Gastroesophageal sphincter (tissue), 3 donors: ENCODE measurements around the gene MARS1.

Experiments
- EP300 ChIP-seq: sonication (generic); formaldehyde crosslinking; IDR thresholded peaks from one replicate; pipeline ENCODE4 v1.6.1; 2017; ENCODE audit warnings: antibody characterized with exemption, mild to moderate bottlenecking
- POLR2A ChIP-seq, 2 donors: fragments of 450-650 bp; IDR thresholded peaks; one replicate each; pipeline ENCODE4 v1.6.1; 2017; ENCODE audit warnings: antibody characterized with exemption in 2 of 2, mild to moderate bottlenecking in 2 of 2, moderate library complexity in 1 of 2
- POLR2AphosphoS5 ChIP-seq: sonication (generic); formaldehyde crosslinking; IDR thresholded peaks from one replicate; pipeline ENCODE4 v1.6.1; 2017; ENCODE audit warnings: antibody characterized with exemption
- TF ChIP-seq, protein P1 (sequence below), 4 experiments: fragments of 200-600 bp in 2 of 4; fragments of 450-650 bp in 2 of 4; sonication (generic) in 1 of 4; IDR thresholded peaks; one replicate each; pipeline ENCODE4 v1.5.1; 2017 to 2019; ENCODE audit warnings: antibody characterized with exemption in 4 of 4, mild to moderate bottlenecking in 2 of 4, moderate library complexity in 2 of 4

DNA sequence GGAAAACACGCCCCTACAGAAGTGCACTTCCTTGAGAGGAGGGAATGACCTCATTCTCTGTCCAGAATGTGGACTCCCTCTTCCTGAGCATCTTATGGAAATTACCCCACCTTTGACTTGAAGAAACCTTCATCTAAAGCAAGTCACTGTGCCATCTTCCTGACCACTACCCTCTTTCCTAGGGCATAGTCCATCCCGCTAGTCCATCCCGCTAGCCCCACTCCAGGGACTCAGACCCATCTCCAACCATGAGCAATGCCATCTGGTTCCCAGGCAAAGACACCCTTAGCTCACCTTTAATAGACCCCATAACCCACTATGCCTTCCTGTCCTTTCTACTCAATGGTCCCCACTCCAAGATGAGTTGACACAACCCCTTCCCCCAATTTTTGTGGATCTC lies 37.8 kb upstream of the MARS1 start:
- TF ChIP-seq, protein P1, sequence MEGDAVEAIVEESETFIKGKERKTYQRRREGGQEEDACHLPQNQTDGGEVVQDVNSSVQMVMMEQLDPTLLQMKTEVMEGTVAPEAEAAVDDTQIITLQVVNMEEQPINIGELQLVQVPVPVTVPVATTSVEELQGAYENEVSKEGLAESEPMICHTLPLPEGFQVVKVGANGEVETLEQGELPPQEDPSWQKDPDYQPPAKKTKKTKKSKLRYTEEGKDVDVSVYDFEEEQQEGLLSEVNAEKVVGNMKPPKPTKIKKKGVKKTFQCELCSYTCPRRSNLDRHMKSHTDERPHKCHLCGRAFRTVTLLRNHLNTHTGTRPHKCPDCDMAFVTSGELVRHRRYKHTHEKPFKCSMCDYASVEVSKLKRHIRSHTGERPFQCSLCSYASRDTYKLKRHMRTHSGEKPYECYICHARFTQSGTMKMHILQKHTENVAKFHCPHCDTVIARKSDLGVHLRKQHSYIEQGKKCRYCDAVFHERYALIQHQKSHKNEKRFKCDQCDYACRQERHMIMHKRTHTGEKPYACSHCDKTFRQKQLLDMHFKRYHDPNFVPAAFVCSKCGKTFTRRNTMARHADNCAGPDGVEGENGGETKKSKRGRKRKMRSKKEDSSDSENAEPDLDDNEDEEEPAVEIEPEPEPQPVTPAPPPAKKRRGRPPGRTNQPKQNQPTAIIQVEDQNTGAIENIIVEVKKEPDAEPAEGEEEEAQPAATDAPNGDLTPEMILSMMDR (IDR thresholded peaks at IDR 0.05): no peak
- TF ChIP-seq POLR2AphosphoS5 (no peak), EP300 (no peak), POLR2A (IDR thresholded peaks at IDR 0.05) (no peak)
